Urothelium cell line (cell line): ENCODE measurements around the gene ANKRD29.

Experiments used
- DNase-seq: peaks from one replicate; pipeline ENCODE4 v3.0.0; 2011; ENCODE audit warnings: low spot score, mixed read lengths
- FAIRE-seq: peaks from 2 replicates; lab custom pipeline; 2011; peaks lifted over from hg19 to GRCh38; lab: Jason Lieb, UNC

The ANKRD29 gene

GRCh38 chr18:23688528-23688927 lies 25.8 kb upstream of the ANKRD29 start:
- DNase-seq (no peak), FAIRE-seq (no peak)

- FAIRE-seq = no peak
- DNase-seq = no peak
Observed at GRCh38 chr18:23684515-23685197, 21.9 kb upstream of the ANKRD29 start.

- no peak for DNase-seq
- no peak for FAIRE-seq
Observed at GRCh38 chr18:23683671-23684070, 21.0 kb upstream of the ANKRD29 start.

- FAIRE-seq (no peak), DNase-seq (no peak)
Observed at GRCh38 chr18:23683155-23683554, 20.4 kb upstream of the ANKRD29 start.

- FAIRE-seq = no peak
- DNase-seq = no peak
Observed at GRCh38 chr18:23682472-23682871, 19.8 kb upstream of the ANKRD29 start.

- FAIRE-seq = no peak
- DNase-seq = no peak
Observed at GRCh38 chr18:23682045-23682444, 19.3 kb upstream of the ANKRD29 start.

- DNase-seq (no peak), FAIRE-seq (no peak)
Observed at GRCh38 chr18:23675896-23676295, 13.2 kb upstream of the ANKRD29 start.

GRCh38 chr18:23675236-23675635 lies 12.5 kb upstream of the ANKRD29 start:
- DNase-seq (no peak), FAIRE-seq (no peak)

GRCh38 chr18:23673725-23674124 lies 11.0 kb upstream of the ANKRD29 start:
- FAIRE-seq = no peak
- DNase-seq = no peak

- FAIRE-seq (no peak), DNase-seq (no peak)
Observed at GRCh38 chr18:23671564-23671963, 8.9 kb upstream of the ANKRD29 start.

- FAIRE-seq (no peak), DNase-seq (no peak)
Observed at GRCh38 chr18:23669804-23670405, 7.2 kb upstream of the ANKRD29 start.

- FAIRE-seq = no peak
- no peak for DNase-seq
Observed at GRCh38 chr18:23669202-23669766, 6.6 kb upstream of the ANKRD29 start.

- FAIRE-seq (no peak), DNase-seq (no peak)
Observed at GRCh38 chr18:23668731-23669130, 6.0 kb upstream of the ANKRD29 start.

- no peak for DNase-seq
- FAIRE-seq = no peak
Observed at GRCh38 chr18:23667114-23667513, 4.4 kb upstream of the ANKRD29 start.

GRCh38 chr18:23664674-23665073 lies 2.0 kb upstream of the ANKRD29 start:
- FAIRE-seq = no peak

GRCh38 chr18:23661735-23662308 lies 889 bp downstream of the ANKRD29 start:
- DNase-seq (no peak), FAIRE-seq (no peak)

More at GRCh38 chr18:23664674-23665073, 2.0 kb upstream of the ANKRD29 start:
- no peak for DNase-seq

- FAIRE-seq (no peak), DNase-seq (no peak)
Observed at GRCh38 chr18:23658285-23658684, 4.4 kb downstream of the ANKRD29 start.

- FAIRE-seq = no peak
- no peak for DNase-seq
Observed at GRCh38 chr18:23652232-23652631, 10.5 kb downstream of the ANKRD29 start.

GRCh38 chr18:23650968-23651927 lies 11.5 kb downstream of the ANKRD29 start:
- FAIRE-seq (no peak), DNase-seq (no peak)

- DNase-seq = no peak
- FAIRE-seq = no peak
Observed at GRCh38 chr18:23648940-23649607, 13.6 kb downstream of the ANKRD29 start.
